Psoas muscle (tissue), 8 donors: Measurements from ENCODE around the gene LRTM2. TPM values are rescaled to one million over a fixed set of nuclear protein-coding genes. Genes with fewer than 3 reads are reported as not detected.

ENCODE experiments used
- ATAC-seq, 4 donors: fragments of 200-7000 bp; cut with Tn5 transposase; one replicate each; pipeline ENCODE4 v1.9.1; 2020; ENCODE audit warnings: moderate library complexity in 3 of 4, mild to moderate bottlenecking in 2 of 4
- DNase-seq, 2 donors: peaks; one replicate each; pipeline ENCODE4 v3.0.0-alpha.2; 2020
- H3K27ac ChIP-seq: fragments of 200-600 bp; one replicate; pipeline ENCODE4 v1.8.0; 2022
- H3K27me3 ChIP-seq, 3 donors: fragments of 200-600 bp in 1 of 3; one replicate each; pipeline versions ENCODE4 v1.6.1 to v1.8.0; 2013 to 2022; ENCODE audit warnings: low read length in 2 of 3, mild to moderate bottlenecking in 2 of 3, moderate library complexity in 1 of 3; ENCODE audit not compliant: insufficient read depth in 3 of 3
- H3K36me3 ChIP-seq, 2 donors: fragments of 200-600 bp in 1 of 2; one replicate each; pipeline versions ENCODE4 v1.6.1 to v1.8.0; 2013 to 2022; ENCODE audit warnings: low read depth in 1 of 2, mild to moderate bottlenecking in 1 of 2, moderate library complexity in 1 of 2; ENCODE audit not compliant: insufficient read depth in 1 of 2
- H3K4me1 ChIP-seq: fragments of 200-600 bp; one replicate; pipeline ENCODE4 v1.8.0; 2022
- H3K4me3 ChIP-seq: fragments of 200-600 bp; one replicate; pipeline ENCODE4 v1.8.0; 2022; ENCODE audit warnings: mild to moderate bottlenecking
- H3K9me3 ChIP-seq: fragments of 200-600 bp; one replicate; pipeline ENCODE4 v1.8.0; 2022
- CTCF ChIP-seq: fragments of 200-600 bp; IDR thresholded peaks from one replicate; pipeline ENCODE4 v1.8.0; 2022; ENCODE audit warnings: antibody characterized with exemption
- WGBS, 3 donors: extraction: QIAGEN DNeasy Blood & Tissue Kit; methylation state at CpG; one replicate each; pipeline versions ENCODE4 v1.1.6 to v1.1.7; 2013; 5-methylcytosine and 5-hydroxymethylcytosine counted together
- intact Hi-C, 2 donors: fragments of 100-400 bp; cut with DNase I; formaldehyde crosslinking; loops; one replicate each; pipeline versions ENCODE4 v1.11.0 to v1.14.2; 2022
- polyA plus RNA-seq, 3 donors: library from polyadenylated mRNA; stranded (reverse); fragments of 200-250 nt; gene quantifications; one replicate each; pipeline ENCODE4 v1.2.3, GENCODE V29; 2013
- total RNA-seq, 4 donors: library from RNA; stranded (reverse); fragmentation: NEBNext Ultra II Directional in 2 of 4; extraction: Animal tissue kit (Norgen Biotek cat#: 25700) in 2 of 4; gene quantifications; one replicate each; pipeline versions ENCODE4 v1.2.1 to v1.2.4, GENCODE V29; 2021 to 2023
- donor health status: healthy with polysubstance abuse.
- donor health status: DM: no; HTN: no; CAD: no; lungs with moderate emphysema.
- donor health status: Bipolar disorder and iron deficiency.
- donor health status: healthy.
- donor health status: DM: yes; HTN: yes; CAD: no.
- donor health status: DM: no; HTN: no; CAD: no.
- donor health status: DM: no; HTN: no; CAD: no.
- donor health status: DM: yes; HTN: yes; CAD: no.

The LRTM2 gene
- total and polyA plus RNA-seq, 7 donors: not detected

GRCh38 chr12:1806301-1807086 is 13.9 kb upstream of the LRTM2 start:
- Histone ChIP-seq H3K27me3 (no peaks in the 10 kb centered on the region), H3K27ac (peak overlapping the region; percentile 55), H3K4me3 (no peak overlapping the region), H3K9me3 (no peaks in the 10 kb centered on the region), H3K4me1 (peaks cover 15% of the 10 kb centered on the region), H3K36me3 (no peaks in the 10 kb centered on the region)
- peak in 1 of 2 donors; percentile 51 for DNase-seq
- TF ChIP-seq CTCF: no peak
- WGBS, 3 donors: 52 to 63% (median 58%) methylated on average over 7 of the region's 7 CpGs
- intact Hi-C loops: no loop called here
- ATAC-seq: peak in 3 of 4 donors; percentile 3 to 39 (median 20)

- peaks cover 15% of the 10 kb centered on the region for H3K4me1 ChIP-seq
- no peak overlapping the region for H3K27ac ChIP-seq
- H3K27me3 ChIP-seq: no peaks in the 10 kb centered on the region
- no peak for ATAC-seq
- no peak overlapping the region for H3K4me3 ChIP-seq
- intact Hi-C loops: no loop called here
- DNase-seq: peak in 1 of 2 donors; percentile 38
- 84 to 87% (median 86%) methylated on average over 15 of the region's 15 CpGs for WGBS, 3 donors
- H3K36me3 ChIP-seq: no peaks in the 10 kb centered on the region
- TF ChIP-seq CTCF: no peak
- H3K9me3 ChIP-seq: no peaks in the 10 kb centered on the region
Measured at GRCh38 chr12:1807087-1807860, 13.1 kb upstream of the LRTM2 start.

- Histone ChIP-seq H3K9me3 (no peaks in the 10 kb centered on the region), H3K27me3 (no peaks in the 10 kb centered on the region), H3K27ac (no peak overlapping the region), H3K4me3 (no peak overlapping the region), H3K4me1 (peaks cover 15% of the 10 kb centered on the region), H3K36me3 (no peaks in the 10 kb centered on the region)
- no peak for TF ChIP-seq CTCF
- ATAC-seq (no peak), DNase-seq (peak in 1 of 2 donors; percentile 23)
- intact Hi-C loops: no loop called here
- 84 to 89% (median 88%) methylated on average over 19 of the region's 19 CpGs for WGBS, 3 donors
Measured at GRCh38 chr12:1808036-1808797, 12.1 kb upstream of the LRTM2 start.

GRCh38 chr12:1808798-1809480 is 11.4 kb upstream of the LRTM2 start:
- peak in 1 of 2 donors; percentile 23 for DNase-seq
- ATAC-seq: no peak
- H3K27ac ChIP-seq: no peak overlapping the region
- no peaks in the 10 kb centered on the region for H3K36me3 ChIP-seq
- WGBS, 3 donors: 75 to 87% (median 78%) methylated on average over 22 of the region's 22 CpGs
- H3K4me3 ChIP-seq: no peak overlapping the region
- no peaks in the 10 kb centered on the region for H3K27me3 ChIP-seq
- intact Hi-C loops: no loop called here
- TF ChIP-seq CTCF: no peak
- H3K4me1 ChIP-seq: peaks cover 15% of the 10 kb centered on the region
- H3K9me3 ChIP-seq: no peaks in the 10 kb centered on the region
